A549 (cell line): ENCODE measurements around the gene RNF133. TPM values are rescaled to one million over a fixed set of nuclear protein-coding genes. Genes with fewer than 3 reads are reported as not detected.

Experiments
- ATAC-seq, 2 experiments: fragments of 200-7000 bp in 1 of 2; fragments of >200 bp in 1 of 2; cut with Nextera tagmentation in 1 of 2; cut with Tn5 transposase in 1 of 2; 3 replicates each; pipeline versions ENCODE4 v1.8.0 to v1.9.1; 2018 to 2020; ENCODE audit warnings: mild to moderate bottlenecking in 1 of 2, moderate library complexity in 1 of 2
- CTCF ChIA-PET: fragments of 300-600 bp; sonication (Branson Sonifier 250); formaldehyde crosslinking; extraction: SDS; loops from one replicate; lab custom pipeline; 2021; ENCODE audit warnings: antibody characterized with exemption, inconsistent platforms; lab: Yijun Ruan, JAX
- POLR2A ChIA-PET: fragments of 350-600 bp; formaldehyde crosslinking; extraction: SDS; loops from one replicate; lab custom pipeline; 2021; ENCODE audit warnings: antibody characterized with exemption, inconsistent platforms; lab: Yijun Ruan, JAX
- DNase-seq, 2 experiments: peaks; one replicate each; pipeline versions ENCODE4 v3.0.0 to v3.0.0-alpha.2; 2011 to 2016; ENCODE audit warnings: low read depth in 1 of 2, low spot score in 1 of 2
- FAIRE-seq: peaks from 2 replicates; lab custom pipeline; 2011; peaks lifted over from hg19 to GRCh38; lab: Jason Lieb, UNC
- H3K27ac ChIP-seq, 2 experiments: fragments of >200 bp; sonication (Bioruptor Twin); formaldehyde crosslinking; 3 replicates each; pipeline ENCODE4 v1.5.1; 2016 to 2017
- H3K4me1 ChIP-seq: fragments of >200 bp; sonication (Bioruptor Twin); formaldehyde crosslinking; 3 replicates; pipeline ENCODE4 v1.6.1; 2016
- H3K4me2 ChIP-seq: fragments of >200 bp; sonication (Bioruptor Twin); formaldehyde crosslinking; 3 replicates; pipeline ENCODE4 v1.6.1; 2016
- H3K4me3 ChIP-seq: fragments of >200 bp; sonication (Bioruptor Twin); formaldehyde crosslinking; 3 replicates; pipeline ENCODE4 v1.5.1; 2016
- H3K9me3 ChIP-seq: fragments of >200 bp; sonication (Bioruptor Twin); formaldehyde crosslinking; 3 replicates; pipeline ENCODE4 v1.6.1; 2016
- BHLHE40 ChIP-seq: IDR thresholded peaks from 2 replicates; pipeline ENCODE4 v1.6.1; 2012; ENCODE audit warnings: low read depth, low read length, inconsistent platforms
- ESRRA ChIP-seq: fragments of 150-350 bp; IDR thresholded peaks from 2 replicates; pipeline ENCODE4 v1.6.1; 2014; ENCODE audit warnings: mild to moderate bottlenecking, low read length, borderline replicate concordance
- FOXS1 ChIP-seq: fragments of 250-450 bp; sonication (Bioruptor Pico); IDR thresholded peaks from 2 replicates; pipeline ENCODE4 v1.5.0; 2020; ENCODE audit warnings: mild to moderate bottlenecking, moderate library complexity
- HDAC2 ChIP-seq: fragments of 200-600 bp; sonication (generic); IDR thresholded peaks from 2 replicates; pipeline ENCODE4 v1.6.1; 2016
- HEYL ChIP-seq: fragments of 250-450 bp; sonication (Bioruptor Pico); IDR thresholded peaks from 2 replicates; pipeline ENCODE4 v1.8.0; 2021; ENCODE audit warnings: mild to moderate bottlenecking, moderate library complexity
- JUN ChIP-seq, 2 experiments: fragments of >200 bp; sonication (Bioruptor Twin); formaldehyde crosslinking; IDR thresholded peaks; 2 replicates in 1 of 2; 3 replicates in 1 of 2; pipeline ENCODE4 v1.6.1; 2016 to 2017
- MAFK ChIP-seq: fragments of 450-650 bp; IDR thresholded peaks from 2 replicates; pipeline ENCODE4 v1.6.1; 2014; ENCODE audit not compliant: partially characterized antibody
- MAX ChIP-seq: IDR thresholded peaks from 2 replicates; pipeline ENCODE4 v1.6.1; 2012
- PHF8 ChIP-seq: fragments of 200-600 bp; sonication (generic); IDR thresholded peaks from 2 replicates; pipeline ENCODE4 v1.6.1; 2016; ENCODE audit warnings: low read depth, mild to moderate bottlenecking, antibody characterized with exemption, moderate library complexity, borderline replicate concordance
- POLR2A ChIP-seq: IDR thresholded peaks from 2 replicates; pipeline ENCODE4 v1.6.1; 2012; ENCODE audit warnings: mild to moderate bottlenecking, low read length
- RAD21 ChIP-seq, 2 experiments: fragments of >200 bp in 1 of 2; sonication (Bioruptor Twin) in 1 of 2; formaldehyde crosslinking in 1 of 2; IDR thresholded peaks in 1 of 2; conservative IDR thresholded peaks in 1 of 2; 2 replicates in 1 of 2; 3 replicates in 1 of 2; pipeline ENCODE4 v1.6.1; 2012 to 2018; ENCODE audit warnings: inconsistent platforms in 1 of 2
- RARB ChIP-seq: fragments of 250-450 bp; sonication (Bioruptor Pico); IDR thresholded peaks from 2 replicates; pipeline ENCODE4 v1.8.0; 2021; ENCODE audit warnings: mild to moderate bottlenecking, moderate library complexity
- SREBF2 ChIP-seq: fragments of 450-650 bp; IDR thresholded peaks from 2 replicates; pipeline ENCODE4 v1.6.1; 2014; ENCODE audit warnings: mild to moderate bottlenecking, moderate library complexity
- TP53 ChIP-seq: fragments of 250-450 bp; sonication (Bioruptor Pico); IDR thresholded peaks from 2 replicates; pipeline ENCODE4 v1.5.0; 2021; ENCODE audit warnings: mild to moderate bottlenecking, moderate library complexity
- ZC3H11A ChIP-seq: fragments of 450-650 bp; IDR thresholded peaks from 2 replicates; pipeline ENCODE4 v1.6.1; 2014; ENCODE audit warnings: antibody characterized with exemption, mild to moderate bottlenecking
- ZFP36 ChIP-seq: fragments of 450-650 bp; IDR thresholded peaks from 2 replicates; pipeline ENCODE4 v1.6.1; 2014; ENCODE audit warnings: borderline replicate concordance; ENCODE audit not compliant: partially characterized antibody
- ZSCAN20 ChIP-seq: fragments of 250-450 bp; sonication (Bioruptor Pico); IDR thresholded peaks from 2 replicates; pipeline ENCODE4 v1.8.0; 2022; ENCODE audit warnings: mild to moderate bottlenecking, moderate library complexity
- WGBS: methylation state at CpG from one replicate; pipeline ENCODE4 v1.1.6; 2017; ENCODE audit errors: missing lambda C conversion rate; 5-methylcytosine and 5-hydroxymethylcytosine counted together
- polyA plus RNA-seq, 4 experiments: library from polyadenylated mRNA; depleted of rRNA in 3 of 4; stranded (reverse); fragments of >200 nt; fragmentation: RNase III in 1 of 4; extraction: RNeasy Plus Mini Kit Qiagen cat#74134 plus additional on column Dnase treatment in 1 of 4; gene quantifications; 2 replicates in 3 of 4; 3 replicates in 1 of 4; pipeline ENCODE4 v1.2.3, GENCODE V29; 2011 to 2017
- small RNA-seq, 6 experiments: library from RNA; depleted of rRNA; stranded (forward); fragments of <200 nt; gene quantifications; one replicate each; pipeline ENCODE3, GENCODE V24; 2012
- TF ChIP-seq, protein P1 (sequence below): fragments of 450-650 bp; IDR thresholded peaks from 2 replicates; pipeline ENCODE4 v1.6.1; 2014; ENCODE audit warnings: antibody characterized with exemption
- TF ChIP-seq, protein P2 (sequence below): fragments of 150-350 bp; IDR thresholded peaks from 2 replicates; pipeline ENCODE4 v1.6.1; 2014; ENCODE audit warnings: low read depth, mild to moderate bottlenecking, low read length

The RNF133 gene
- polyA plus RNA-seq, 2 of the 4 experiments (the other 2 are of a cell fraction): not detected

GRCh38 chr7:122652876-122653275, 46.0 kb downstream of the RNF133 start:
- H3K4me2 ChIP-seq: no peak overlapping the region
- TF ChIP-seq MAX: no peak
- no peak for TF ChIP-seq RAD21 (conservative IDR thresholded peaks at IDR 0.05 in 1 of 2, IDR thresholded peaks at IDR 0.05 in 1 of 2)
- TF ChIP-seq ZC3H11A: no peak
- no peak for TF ChIP-seq MAFK
- TF ChIP-seq POLR2A: no peak
- no peak for TF ChIP-seq PHF8
- TF ChIP-seq, protein P1, sequence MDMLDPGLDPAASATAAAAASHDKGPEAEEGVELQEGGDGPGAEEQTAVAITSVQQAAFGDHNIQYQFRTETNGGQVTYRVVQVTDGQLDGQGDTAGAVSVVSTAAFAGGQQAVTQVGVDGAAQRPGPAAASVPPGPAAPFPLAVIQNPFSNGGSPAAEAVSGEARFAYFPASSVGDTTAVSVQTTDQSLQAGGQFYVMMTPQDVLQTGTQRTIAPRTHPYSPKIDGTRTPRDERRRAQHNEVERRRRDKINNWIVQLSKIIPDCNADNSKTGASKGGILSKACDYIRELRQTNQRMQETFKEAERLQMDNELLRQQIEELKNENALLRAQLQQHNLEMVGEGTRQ: no peak
- no peak for TF ChIP-seq ZSCAN20 (CRISPR knock-in tag)
- TF ChIP-seq TP53: no peak
- TF ChIP-seq FOXS1 (CRISPR knock-in tag): no peak
- no peak for TF ChIP-seq BHLHE40
- TF ChIP-seq, protein P2, sequence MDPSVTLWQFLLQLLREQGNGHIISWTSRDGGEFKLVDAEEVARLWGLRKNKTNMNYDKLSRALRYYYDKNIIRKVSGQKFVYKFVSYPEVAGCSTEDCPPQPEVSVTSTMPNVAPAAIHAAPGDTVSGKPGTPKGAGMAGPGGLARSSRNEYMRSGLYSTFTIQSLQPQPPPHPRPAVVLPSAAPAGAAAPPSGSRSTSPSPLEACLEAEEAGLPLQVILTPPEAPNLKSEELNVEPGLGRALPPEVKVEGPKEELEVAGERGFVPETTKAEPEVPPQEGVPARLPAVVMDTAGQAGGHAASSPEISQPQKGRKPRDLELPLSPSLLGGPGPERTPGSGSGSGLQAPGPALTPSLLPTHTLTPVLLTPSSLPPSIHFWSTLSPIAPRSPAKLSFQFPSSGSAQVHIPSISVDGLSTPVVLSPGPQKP: no peak
- TF ChIP-seq JUN (IDR thresholded peaks at IDR 0.05): no peak
- no peak for TF ChIP-seq ESRRA
- no peak for TF ChIP-seq HDAC2
- no peak for TF ChIP-seq HEYL (CRISPR knock-in tag)
- TF ChIP-seq ZFP36: no peak
- ATAC-seq (no peak), FAIRE-seq (no peak), DNase-seq (no peak)
- POLR2A ChIA-PET: no interaction called here
- H3K4me1 ChIP-seq: no peaks in the 10 kb centered on the region
- H3K27ac ChIP-seq: no peak overlapping the region
- WGBS: 2% methylated on average over 4 of the region's 4 CpGs
- CTCF ChIA-PET: no interaction called here
- H3K4me3 ChIP-seq: no peak overlapping the region
- no peaks in the 10 kb centered on the region for H3K9me3 ChIP-seq

DNA sequence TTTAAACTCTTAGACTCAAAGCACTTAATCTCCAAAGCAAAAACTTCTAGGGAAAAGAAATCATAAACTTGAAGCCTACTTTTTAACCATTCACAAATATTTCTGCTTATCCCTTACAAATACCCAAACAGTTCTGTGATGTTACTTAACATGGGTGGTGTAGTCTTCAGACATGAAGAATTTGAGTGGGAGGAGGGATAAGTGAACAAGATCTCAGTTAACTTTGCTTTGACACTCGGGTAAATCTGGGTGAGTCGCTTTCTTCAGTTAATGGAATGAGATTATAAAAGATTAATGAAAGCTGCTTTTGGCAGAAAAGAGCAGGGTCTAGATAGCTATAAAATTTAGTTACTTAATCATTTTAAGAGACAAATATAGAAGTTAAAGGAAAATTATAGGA, 47.5 kb downstream of the RNF133 start:
- Histone ChIP-seq H3K27ac (no peak overlapping the region), H3K9me3 (no peaks in the 10 kb centered on the region), H3K4me1 (no peaks in the 10 kb centered on the region), H3K4me3 (no peak overlapping the region), H3K4me2 (no peak overlapping the region)
- ATAC-seq (no peak), FAIRE-seq (no peak), DNase-seq (no peak)
- POLR2A ChIA-PET: no interaction called here
- TF ChIP-seq SREBF2 (no peak), RARB (no peak), ESRRA (no peak)
- TF ChIP-seq, protein P1: no peak
- CTCF ChIA-PET: no interaction called here
- 0% methylated on average over 2 of the region's 2 CpGs for WGBS

Small RNAs within 50 kb of the gene (small RNA-seq; reads per million reads assigned to genes)
- 0 reads per million in 6 experiments for gene AC006463.1

Other genes starting within 250 kb of the RNF133 start
- gene RNF148, start 3.8 kb upstream of the RNF133 start, polyA plus RNA-seq (2011; rRNA removed): not detected in 2 replicates
- gene RNF148, start 3.8 kb upstream of the RNF133 start, polyA plus RNA-seq (2017; fragmentation: RNase III; extraction: RNeasy Plus Mini Kit Qiagen cat#74134 plus additional on column Dnase treatment): not detected in 3 replicates
- 0.10 and 0.13 TPM in 2 replicates for gene CADPS2, start 187.3 kb upstream of the RNF133 start, polyA plus RNA-seq (2011; rRNA removed)
- 0.04 to 0.07 TPM (median 0.05 TPM) in 3 replicates for gene CADPS2, start 187.3 kb upstream of the RNF133 start, polyA plus RNA-seq (2017; fragmentation: RNase III; extraction: RNeasy Plus Mini Kit Qiagen cat#74134 plus additional on column Dnase treatment)